ENCODE measurements around the gene KRT33B. TPM values are rescaled to one million over a fixed set of nuclear protein-coding genes. Genes with fewer than 3 reads are reported as not detected.

The KRT33B gene
- polyA plus RNA-seq, 1 donor (not counting 4 experiments of a cell fraction or from before 2014, with no cell fraction given) = 0.21 TPM

DNA sequence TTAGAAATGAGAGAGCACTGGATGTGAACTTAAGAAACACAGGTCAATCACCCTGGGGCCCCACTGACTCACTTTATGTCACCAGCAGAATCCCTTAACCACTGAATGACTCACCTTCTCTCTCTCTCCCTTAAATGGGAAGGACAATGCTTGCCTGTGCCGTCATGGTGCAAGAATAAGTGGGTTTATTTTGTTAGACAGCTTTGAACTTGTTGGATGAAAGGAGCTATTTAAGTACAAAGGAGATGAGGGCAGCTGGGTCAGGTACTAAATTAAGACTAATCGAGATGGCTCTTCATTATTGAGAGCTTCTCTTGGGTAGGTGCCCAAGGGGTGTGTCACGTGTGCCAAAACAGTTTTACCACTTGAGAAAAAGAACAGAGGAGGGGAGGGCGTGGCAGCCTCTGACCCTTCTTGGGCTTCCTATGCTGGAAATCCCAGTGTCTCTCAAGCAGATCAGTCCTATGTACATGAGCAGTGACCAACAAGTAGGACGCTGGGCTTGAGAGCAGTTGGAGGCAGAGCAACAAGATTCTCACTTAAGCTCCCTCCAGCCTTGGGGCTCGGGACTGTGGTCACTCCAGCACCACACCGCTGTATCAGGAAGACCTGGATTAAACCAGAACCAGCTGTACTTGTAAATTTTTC, 34.5 kb upstream of the KRT33B start:
- FAIRE-seq = peak; percentile 99
- peak overlapping the region; percentile 57 for H3K9ac ChIP-seq (ENCODE audit: control insufficient read depth, extremely low read depth, insufficient read depth, low read length)
- peaks cover 29% of the 10 kb centered on the region for H3K4me1 ChIP-seq (ENCODE audit: control insufficient read depth, extremely low read depth, insufficient read depth, low read length)
- H3K36me3 ChIP-seq (ENCODE audit: control insufficient read depth in 2 of 2, extremely low read depth in 1 of 2, insufficient read depth in 2 of 2, low read length in 2 of 2) = no peaks in the 10 kb centered on the region
- H3K27me3 ChIP-seq (ENCODE audit: control insufficient read depth, extremely low read depth, insufficient read depth, low read length) = no peaks in the 10 kb centered on the region
- H3K9me1 ChIP-seq (ENCODE audit: control insufficient read depth, extremely low read depth, insufficient read depth, low read length) = no peaks in the 10 kb centered on the region
- peak overlapping the region in 1 of 3 experiments; percentile 8 for H3K4me3 ChIP-seq (ENCODE audit: control insufficient read depth in 2 of 3, extremely low read depth in 1 of 3, insufficient read depth in 2 of 3, low read depth in 1 of 3, low read length in 3 of 3)
- no peak overlapping the region for H2AFZ ChIP-seq (ENCODE audit: control insufficient read depth, low read length)
- H3K4me2 ChIP-seq (ENCODE audit: control insufficient read depth, extremely low read depth, insufficient read depth, low read depth, low read length) = peak overlapping the region; percentile 58
- dilution Hi-C loops (cut with MboI; ENCODE audit: extremely low pct_ligation_motif_present, low sequenced_read_pairs) = no loop called here
- peak; percentile 98 for DNase-seq (ENCODE audit: low read depth, low spot score)
- no peak for TF ChIP-seq EZH2 (IDR thresholded peaks at IDR 0.05; ENCODE audit: low read length)
- TF ChIP-seq, protein P1, sequence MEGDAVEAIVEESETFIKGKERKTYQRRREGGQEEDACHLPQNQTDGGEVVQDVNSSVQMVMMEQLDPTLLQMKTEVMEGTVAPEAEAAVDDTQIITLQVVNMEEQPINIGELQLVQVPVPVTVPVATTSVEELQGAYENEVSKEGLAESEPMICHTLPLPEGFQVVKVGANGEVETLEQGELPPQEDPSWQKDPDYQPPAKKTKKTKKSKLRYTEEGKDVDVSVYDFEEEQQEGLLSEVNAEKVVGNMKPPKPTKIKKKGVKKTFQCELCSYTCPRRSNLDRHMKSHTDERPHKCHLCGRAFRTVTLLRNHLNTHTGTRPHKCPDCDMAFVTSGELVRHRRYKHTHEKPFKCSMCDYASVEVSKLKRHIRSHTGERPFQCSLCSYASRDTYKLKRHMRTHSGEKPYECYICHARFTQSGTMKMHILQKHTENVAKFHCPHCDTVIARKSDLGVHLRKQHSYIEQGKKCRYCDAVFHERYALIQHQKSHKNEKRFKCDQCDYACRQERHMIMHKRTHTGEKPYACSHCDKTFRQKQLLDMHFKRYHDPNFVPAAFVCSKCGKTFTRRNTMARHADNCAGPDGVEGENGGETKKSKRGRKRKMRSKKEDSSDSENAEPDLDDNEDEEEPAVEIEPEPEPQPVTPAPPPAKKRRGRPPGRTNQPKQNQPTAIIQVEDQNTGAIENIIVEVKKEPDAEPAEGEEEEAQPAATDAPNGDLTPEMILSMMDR (optimal IDR thresholded peaks at IDR 0.05 in 1 of 3, IDR thresholded peaks at IDR 0.05 in 1 of 3, conservative IDR thresholded peaks at IDR 0.05 in 1 of 3; ENCODE audit: extremely low read depth in 1 of 3, insufficient read depth in 2 of 3, low read length in 3 of 3) = no peak
- peak overlapping the region; percentile 76 for H3K27ac ChIP-seq (ENCODE audit: control insufficient read depth, insufficient read depth, low read length)
- no peaks in the 10 kb centered on the region for H3K9me3 ChIP-seq (ENCODE audit: control insufficient read depth, low read depth, low read length)
- H3K79me2 ChIP-seq (ENCODE audit: control insufficient read depth, insufficient read depth, low read length) = no peaks in the 10 kb centered on the region
- no peaks in the 10 kb centered on the region for H4K20me1 ChIP-seq (ENCODE audit: control insufficient read depth, extremely low read depth, insufficient read depth, low read length)

DNA sequence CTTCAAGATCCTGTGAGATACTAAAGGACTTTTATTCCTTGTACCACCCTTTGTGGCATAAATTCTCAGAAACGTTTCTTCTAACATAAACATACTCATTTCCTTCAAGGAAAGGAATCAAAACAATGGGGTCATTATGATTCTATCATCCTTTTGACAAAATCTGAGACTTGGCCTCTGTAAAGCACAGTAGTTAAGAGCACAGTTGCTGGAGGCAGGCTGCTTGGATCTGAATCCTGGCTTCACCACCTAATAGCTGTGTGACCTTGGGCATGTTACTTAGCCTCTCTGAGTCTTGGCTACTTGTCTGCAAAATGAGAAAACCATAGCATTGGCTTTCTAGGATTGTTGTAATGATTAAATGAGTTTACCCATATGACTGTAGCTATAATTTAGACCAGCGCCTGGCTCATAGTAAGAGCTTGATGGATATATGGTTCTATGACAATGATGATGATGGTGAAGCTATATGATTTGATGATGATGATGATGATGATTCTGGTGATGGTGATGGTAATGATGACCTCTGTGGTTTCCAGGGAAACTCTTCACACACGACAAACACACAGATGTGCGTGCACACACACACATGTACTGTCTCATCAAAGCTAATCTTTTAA, 33.9 kb upstream of the KRT33B start:
- Histone ChIP-seq H3K27ac (ENCODE audit: control insufficient read depth, insufficient read depth, low read length) (peak overlapping the region; percentile 34), H3K9me1 (ENCODE audit: control insufficient read depth, extremely low read depth, insufficient read depth, low read length) (no peaks in the 10 kb centered on the region), H2AFZ (ENCODE audit: control insufficient read depth, low read length) (no peak overlapping the region), H3K4me3 (ENCODE audit: control insufficient read depth in 2 of 3, extremely low read depth in 1 of 3, insufficient read depth in 2 of 3, low read depth in 1 of 3, low read length in 3 of 3) (no peak overlapping the region), H3K9me3 (ENCODE audit: control insufficient read depth, low read depth, low read length) (no peaks in the 10 kb centered on the region), H3K9ac (ENCODE audit: control insufficient read depth, extremely low read depth, insufficient read depth, low read length) (no peak overlapping the region), H3K4me2 (ENCODE audit: control insufficient read depth, extremely low read depth, insufficient read depth, low read depth, low read length) (peak overlapping the region; percentile 9), H3K36me3 (ENCODE audit: control insufficient read depth in 2 of 2, extremely low read depth in 1 of 2, insufficient read depth in 2 of 2, low read length in 2 of 2) (no peaks in the 10 kb centered on the region), H3K79me2 (ENCODE audit: control insufficient read depth, insufficient read depth, low read length) (no peaks in the 10 kb centered on the region), H3K4me1 (ENCODE audit: control insufficient read depth, extremely low read depth, insufficient read depth, low read length) (peaks cover 29% of the 10 kb centered on the region), H4K20me1 (ENCODE audit: control insufficient read depth, extremely low read depth, insufficient read depth, low read length) (no peaks in the 10 kb centered on the region), H3K27me3 (ENCODE audit: control insufficient read depth, extremely low read depth, insufficient read depth, low read length) (no peaks in the 10 kb centered on the region)
- no peak for TF ChIP-seq EZH2 (IDR thresholded peaks at IDR 0.05; ENCODE audit: low read length)
- DNase-seq (ENCODE audit: low read depth, low spot score) (no peak), FAIRE-seq (no peak)
- dilution Hi-C loops (cut with MboI; ENCODE audit: extremely low pct_ligation_motif_present, low sequenced_read_pairs) = no loop called here
